Measurements from ENCODE around the gene DCBLD2.

DNA sequence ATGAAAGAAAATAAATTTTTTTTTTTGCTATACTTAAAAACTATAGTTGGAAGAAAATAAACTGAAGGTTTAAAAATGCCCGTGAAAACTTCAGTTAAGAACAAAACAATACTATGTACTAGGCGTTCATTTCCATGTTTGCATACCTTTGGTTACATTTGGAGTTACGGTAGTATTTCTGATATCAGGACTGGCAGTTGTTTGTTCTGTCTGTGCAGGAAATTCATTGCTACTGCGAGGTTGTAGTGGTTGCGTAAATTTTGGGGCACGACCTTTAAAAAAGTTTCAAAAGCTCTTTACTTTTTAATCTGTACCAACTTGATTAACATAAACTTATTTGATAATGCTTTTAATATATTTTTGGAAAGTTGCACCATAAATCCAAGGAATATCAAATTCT is 90.4 kb downstream of the DCBLD2 start:
- no peak for TF ChIP-seq POLR2A (IDR thresholded peaks at IDR 0.05)
- no peak for TF ChIP-seq CTCF (IDR thresholded peaks at IDR 0.05)

All from suprapubic skin (tissue), 3 donors.